IMR-90 (cell line): ENCODE results near the gene ADAMTS17. TPM values are rescaled to one million over a fixed set of nuclear protein-coding genes. Genes with fewer than 3 reads are reported as not detected.

Experiments used
- ATAC-seq: fragments of 200-7000 bp; cut with Tn5 transposase; 2 replicates; pipeline ENCODE4 v1.9.1; 2020; ENCODE audit warnings: low read depth, mild to moderate bottlenecking, moderate library complexity
- BruUV-seq: library from RNA; stranded (reverse); fragments of 400-500 nt; replicated peaks from 2 replicates; lab custom pipeline; 2021; lab: Mats Ljungman, UMichigan
- CTCF ChIA-PET: fragments of 300-600 bp; formaldehyde crosslinking; extraction: SDS; loops from one replicate; lab custom pipeline; 2021; ENCODE audit warnings: antibody characterized with exemption; lab: Yijun Ruan, JAX
- POLR2A ChIA-PET: fragments of 300-600 bp; sonication (Branson Sonifier 250); formaldehyde crosslinking; loops from one replicate; lab custom pipeline; 2022; ENCODE audit warnings: antibody characterized with exemption; ENCODE audit not compliant: unreplicated experiment; lab: Charles Lee
- DNase-seq: peaks from one replicate; pipeline ENCODE4 v3.0.0; 2013
- H2AFZ ChIP-seq: replicated peaks from 2 replicates; pipeline ENCODE3; 2013; ENCODE audit warnings: low read length, mild to moderate bottlenecking; ENCODE audit not compliant: poor library complexity
- H2AK5ac ChIP-seq: 2 replicates; pipeline ENCODE4 v1.6.1; 2013; ENCODE audit warnings: low read depth, low read length, inconsistent platforms
- H2AK9ac ChIP-seq: replicated peaks from 2 replicates; pipeline ENCODE3; 2013; ENCODE audit warnings: mild to moderate bottlenecking, low read depth, low read length, moderate library complexity; ENCODE audit not compliant: poor library complexity
- H2BK120ac ChIP-seq: 2 replicates; pipeline ENCODE4 v1.6.1; 2013; ENCODE audit warnings: low read depth, low read length, inconsistent platforms
- H2BK15ac ChIP-seq: 3 replicates; pipeline ENCODE4 v1.6.1; 2013; ENCODE audit warnings: low read depth, low read length, inconsistent platforms
- H2BK20ac ChIP-seq: 2 replicates; pipeline ENCODE4 v1.6.1; 2013; ENCODE audit warnings: low read depth, mild to moderate bottlenecking, inconsistent platforms, low read length, moderate library complexity
- H2BK5ac ChIP-seq: 2 replicates; pipeline ENCODE4 v1.6.1; 2013; ENCODE audit warnings: mild to moderate bottlenecking, low read depth, low read length, inconsistent platforms; ENCODE audit not compliant: poor library complexity, severe bottlenecking
- H3K14ac ChIP-seq: replicated peaks from 2 replicates; pipeline ENCODE4 v1.6.1; 2013; ENCODE audit warnings: low read depth, low read length, inconsistent platforms
- H3K18ac ChIP-seq: 2 replicates; pipeline ENCODE4 v1.6.1; 2013; ENCODE audit warnings: low read depth, low read length, control low read depth
- H3K23ac ChIP-seq: 2 replicates; pipeline ENCODE4 v1.6.1; 2013; ENCODE audit warnings: low read depth, low read length, inconsistent platforms
- H3K27ac ChIP-seq: 2 replicates; pipeline ENCODE4 v1.5.1; 2013; ENCODE audit warnings: mild to moderate bottlenecking, control low read depth, low read length; ENCODE audit not compliant: insufficient read depth
- H3K27me3 ChIP-seq: 2 replicates; pipeline ENCODE4 v1.6.1; 2013; ENCODE audit warnings: low read length; ENCODE audit not compliant: control insufficient read depth, insufficient read depth
- H3K36me3 ChIP-seq: 2 replicates; pipeline ENCODE4 v1.6.1; 2013; ENCODE audit warnings: low read length, mixed read lengths; ENCODE audit not compliant: control insufficient read depth, insufficient read depth
- H3K4ac ChIP-seq: 2 replicates; pipeline ENCODE4 v1.6.1; 2013; ENCODE audit warnings: low read depth, low read length, inconsistent platforms
- H3K4me1 ChIP-seq: 2 replicates; pipeline ENCODE4 v1.6.1; 2013; ENCODE audit warnings: low read length, mixed read lengths; ENCODE audit not compliant: control insufficient read depth, insufficient read depth
- H3K4me2 ChIP-seq: 2 replicates; pipeline ENCODE4 v1.6.1; 2013; ENCODE audit warnings: low read depth, mild to moderate bottlenecking, control low read depth, low read length, moderate library complexity
- H3K4me3 ChIP-seq: 2 replicates; pipeline ENCODE4 v1.5.1; 2013; ENCODE audit warnings: low read depth, mild to moderate bottlenecking, control low read depth, low read length, moderate library complexity; ENCODE audit not compliant: insufficient read depth
- H3K56ac ChIP-seq: 2 replicates; pipeline ENCODE4 v1.6.1; 2013; ENCODE audit warnings: low read length, inconsistent platforms; ENCODE audit not compliant: insufficient read depth; ENCODE audit errors: extremely low read depth
- H3K79me1 ChIP-seq, 2 experiments: 2 replicates each; pipeline ENCODE4 v1.6.1; 2013; ENCODE audit warnings: low read length in 2 of 2, inconsistent platforms in 1 of 2, low read depth in 1 of 2
- H3K9ac ChIP-seq: 2 replicates; pipeline ENCODE4 v1.6.1; 2013; ENCODE audit warnings: low read depth, low read length, control low read depth
- H3K9me1 ChIP-seq: 2 replicates; pipeline ENCODE4 v1.6.1; 2013; ENCODE audit warnings: low read length, inconsistent platforms; ENCODE audit not compliant: insufficient read depth
- H3K9me3 ChIP-seq: 2 replicates; pipeline ENCODE4 v1.6.1; 2013; ENCODE audit warnings: low read length; ENCODE audit not compliant: control insufficient read depth, insufficient read depth
- H4K20me1 ChIP-seq: 2 replicates; pipeline ENCODE4 v1.6.1; 2013; ENCODE audit warnings: low read length, inconsistent platforms; ENCODE audit not compliant: insufficient read depth
- H4K5ac ChIP-seq: 2 replicates; pipeline ENCODE4 v1.6.1; 2013; ENCODE audit warnings: mild to moderate bottlenecking, low read depth, low read length, control low read depth
- H4K8ac ChIP-seq, 2 experiments: 2 replicates each; pipeline ENCODE4 v1.6.1; 2013; ENCODE audit warnings: low read depth in 2 of 2, low read length in 2 of 2, control low read depth in 1 of 2, inconsistent platforms in 1 of 2
- H4K91ac ChIP-seq: 2 replicates; pipeline ENCODE4 v1.6.1; 2013; ENCODE audit warnings: low read depth, low read length, inconsistent platforms; ENCODE audit not compliant: insufficient read depth
- CEBPB ChIP-seq: IDR thresholded peaks from 2 replicates; pipeline ENCODE4 v1.6.1; 2012; ENCODE audit warnings: low read depth, low read length, improper control_type of control experiment
- CHD1 ChIP-seq: IDR thresholded peaks from 2 replicates; pipeline ENCODE4 v1.6.1; 2012; ENCODE audit warnings: low read depth, low read length, improper control_type of control experiment
- CTCF ChIP-seq: conservative IDR thresholded peaks from 2 replicates; pipeline ENCODE4 v1.5.1; 2012; ENCODE audit warnings: mild to moderate bottlenecking, low read depth, low read length, improper control_type of control experiment
- MAZ ChIP-seq: IDR thresholded peaks from 2 replicates; pipeline ENCODE4 v1.6.1; 2012; ENCODE audit warnings: low read depth, mild to moderate bottlenecking, low read length, improper control_type of control experiment, moderate library complexity, borderline replicate concordance
- RCOR1 ChIP-seq: IDR thresholded peaks from 2 replicates; pipeline ENCODE4 v1.6.1; 2012; ENCODE audit warnings: mild to moderate bottlenecking, low read length, improper control_type of control experiment; ENCODE audit not compliant: insufficient replicate concordance
- RFX5 ChIP-seq: IDR thresholded peaks from 2 replicates; pipeline ENCODE4 v1.8.0; 2012; ENCODE audit warnings: low read depth, mild to moderate bottlenecking, low read length, moderate library complexity
- SMC3 ChIP-seq: fragments of 150-350 bp; IDR thresholded peaks from 2 replicates; pipeline ENCODE4 v1.6.1; 2016; ENCODE audit warnings: low read depth, mild to moderate bottlenecking, antibody characterized with exemption, low read length, moderate library complexity
- WGBS, 2 experiments: methylation state at CpG; one replicate each; pipeline versions ENCODE4 v1.1.5 to v1.1.7; 2013; ENCODE audit warnings: missing lambda C conversion rate in 2 of 2; ENCODE audit not compliant: insufficient read length in 1 of 2; ENCODE audit errors: extremely low coverage in 2 of 2; 5-methylcytosine and 5-hydroxymethylcytosine counted together
- dilution Hi-C: fragments of 300-500 bp; cut with HindIII; formaldehyde crosslinking; loops from one replicate; pipeline ENCODE4 v1.14.3; 2018; ENCODE audit warnings: low sequenced_read_pairs; ENCODE audit not compliant: unreplicated experiment
- in situ Hi-C: fragments of 300-500 bp; cut with MboI; formaldehyde crosslinking; loops from 3 replicates; pipeline ENCODE4 v1.14.3; 2019; ENCODE audit warnings: low sequenced_read_pairs, inconsistent platforms, mixed read lengths
- intact Hi-C: fragments of 100-400 bp; cut with micrococcal nuclease; formaldehyde crosslinking; loops from 2 replicates; pipeline ENCODE4 v1.10.0; 2022
- polyA plus RNA-seq, 3 experiments: library from polyadenylated mRNA; depleted of rRNA; stranded (reverse); fragments of >200 nt; gene quantifications; 2 replicates each; pipeline ENCODE4 v1.2.3, GENCODE V29; 2012; ENCODE audit warnings: low replicate concordance in 1 of 3
- total RNA-seq: library from RNA; depleted of rRNA; stranded (reverse); fragments of >200 nt; gene quantifications from 2 replicates; pipeline ENCODE4 v1.2.3, GENCODE V29; 2012

ADAMTS17 gene
- total and polyA plus RNA-seq, 2 of the 4 experiments (the other 2 are of a cell fraction), result 0.03 TPM; not detected in 1

GRCh38 chr15:100026041-100026440, 315.7 kb downstream of the ADAMTS17 start:
- DNase-seq (no peak), ATAC-seq (no peak)
- no peak overlapping the region for H3K14ac ChIP-seq
- H4K91ac ChIP-seq, result no peak overlapping the region
- H3K27ac ChIP-seq, result no peak overlapping the region
- H3K4me3 ChIP-seq, result no peak overlapping the region
- H3K9ac ChIP-seq, result no peak overlapping the region
- no peaks in the 10 kb centered on the region for H3K36me3 ChIP-seq
- in situ Hi-C loops (no loop called here), intact Hi-C loops (no loop called here), dilution Hi-C loops (no loop called here)
- no peaks in the 10 kb centered on the region for H3K27me3 ChIP-seq
- H3K9me3 ChIP-seq, result peaks cover 15% of the 10 kb centered on the region
- H3K23ac ChIP-seq, result no peak overlapping the region
- POLR2A ChIA-PET, result no interaction called here
- CTCF ChIA-PET, result no interaction called here
- no peaks in the 10 kb centered on the region for H4K20me1 ChIP-seq
- H3K9me1 ChIP-seq, result no peaks in the 10 kb centered on the region
- no peaks in the 10 kb centered on the region for H3K79me1 ChIP-seq
- BruUV-seq, result no TSS peak
- H2BK20ac ChIP-seq, result no peak overlapping the region
- no peak overlapping the region for H3K4me2 ChIP-seq
- no peaks in the 10 kb centered on the region for H3K4me1 ChIP-seq
- H3K56ac ChIP-seq, result no peak overlapping the region
- no peak overlapping the region for H2BK5ac ChIP-seq
- H2AK5ac ChIP-seq, result no peak overlapping the region
- no peak overlapping the region for H4K8ac ChIP-seq
- no peak overlapping the region for H4K5ac ChIP-seq
- H2AFZ ChIP-seq, result no peak overlapping the region
- no peak overlapping the region for H3K18ac ChIP-seq
- no peak overlapping the region for H2BK15ac ChIP-seq
- H3K4ac ChIP-seq, result no peak overlapping the region
- no peak overlapping the region for H2AK9ac ChIP-seq
- WGBS, 2 experiments, result no CpG with 5 or more reads among the region's 2 CpGs
- H2BK120ac ChIP-seq, result no peak overlapping the region
- TF ChIP-seq SMC3, result no peak
- TF ChIP-seq RCOR1, result no peak
- no peak for TF ChIP-seq MAZ
- no peak for TF ChIP-seq CHD1
- TF ChIP-seq RFX5, result no peak
- TF ChIP-seq CEBPB, result no peak
- TF ChIP-seq CTCF, result no peak
